ENCODE data around the gene KIF25.

DNA sequence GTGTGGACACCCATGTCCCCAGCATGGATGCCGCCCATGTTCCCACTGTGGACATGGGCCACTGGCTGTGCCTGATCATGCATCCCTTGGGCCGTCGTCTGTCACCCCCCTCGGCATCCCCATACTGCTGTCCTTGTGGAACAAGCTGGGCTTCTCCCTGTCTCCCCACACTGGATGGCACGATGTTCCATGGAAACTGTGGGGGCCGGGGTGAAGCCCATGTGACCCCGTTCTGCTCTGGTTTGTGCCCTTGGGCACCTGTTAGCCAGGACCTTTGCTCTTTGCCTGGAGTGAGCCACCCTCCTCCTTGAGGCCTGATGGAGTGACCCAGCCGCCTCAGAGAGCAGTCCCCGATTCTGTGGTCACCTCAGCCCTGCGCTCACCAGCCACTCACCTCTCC, 89.1 kb downstream of the KIF25 start:
- TF ChIP-seq, protein P1, sequence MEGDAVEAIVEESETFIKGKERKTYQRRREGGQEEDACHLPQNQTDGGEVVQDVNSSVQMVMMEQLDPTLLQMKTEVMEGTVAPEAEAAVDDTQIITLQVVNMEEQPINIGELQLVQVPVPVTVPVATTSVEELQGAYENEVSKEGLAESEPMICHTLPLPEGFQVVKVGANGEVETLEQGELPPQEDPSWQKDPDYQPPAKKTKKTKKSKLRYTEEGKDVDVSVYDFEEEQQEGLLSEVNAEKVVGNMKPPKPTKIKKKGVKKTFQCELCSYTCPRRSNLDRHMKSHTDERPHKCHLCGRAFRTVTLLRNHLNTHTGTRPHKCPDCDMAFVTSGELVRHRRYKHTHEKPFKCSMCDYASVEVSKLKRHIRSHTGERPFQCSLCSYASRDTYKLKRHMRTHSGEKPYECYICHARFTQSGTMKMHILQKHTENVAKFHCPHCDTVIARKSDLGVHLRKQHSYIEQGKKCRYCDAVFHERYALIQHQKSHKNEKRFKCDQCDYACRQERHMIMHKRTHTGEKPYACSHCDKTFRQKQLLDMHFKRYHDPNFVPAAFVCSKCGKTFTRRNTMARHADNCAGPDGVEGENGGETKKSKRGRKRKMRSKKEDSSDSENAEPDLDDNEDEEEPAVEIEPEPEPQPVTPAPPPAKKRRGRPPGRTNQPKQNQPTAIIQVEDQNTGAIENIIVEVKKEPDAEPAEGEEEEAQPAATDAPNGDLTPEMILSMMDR (IDR thresholded peaks at IDR 0.05), result no peak
- no peak for TF ChIP-seq POLR2A (IDR thresholded peaks at IDR 0.05)

Measured in ovary (tissue), 3 donors.